ENCODE results near the gene SEMA3F. TPM values are rescaled to one million over a fixed set of nuclear protein-coding genes. Genes with fewer than 3 reads are reported as not detected.
A peak's percentile ranks its signal among the peaks of the same experiment; 100 is the strongest.

The SEMA3F gene
- total RNA-seq, 2 experiments from 2014 or later, result not detected

GRCh38 chr3:50194903-50195500 lies 39.9 kb downstream of the SEMA3F start:
- no peak for DNase-seq
- Mint-ChIP-seq H3K9me3 (no peaks in the 10 kb centered on the region), H3K27me3 (peaks cover 19% of the 10 kb centered on the region), H3K27ac (peak overlapping the region; percentile 50), H3K4me1 (peaks cover 9% of the 10 kb centered on the region), H3K36me3 (ENCODE audit: low read depth) (no peaks in the 10 kb centered on the region), H3K4me3 (peak overlapping the region; percentile 30)
- ChIA-PET CTCF (interaction anchor here (0.8 to 5.2 kb wide), 27 partner anchors 9 to 153 kb away, joined by 3 to 175 read pairs (median 5); partner anchors contain the start of genes GNAI2, HYAL3, IFRD2 and LSMEM2), POLR2A (no interaction called here)

GRCh38 chr3:50195501-50196252 lies 40.6 kb downstream of the SEMA3F start:
- H3K27me3 Mint-ChIP-seq, result peaks cover 19% of the 10 kb centered on the region
- ChIA-PET POLR2A (interaction anchor here (0.5 kb wide), 1 partner anchor 77 kb away, joined by 6 read pairs; no protein-coding TSS in a partner anchor), CTCF (interaction anchor here (0.9 to 5.2 kb wide), 13 partner anchors 8 to 97 kb away, joined by 3 to 175 read pairs (median 4); partner anchors contain the start of genes GNAI2, IFRD2 and SLC38A3)
- H3K27ac Mint-ChIP-seq, result no peak overlapping the region
- H3K36me3 Mint-ChIP-seq (ENCODE audit: low read depth), result no peaks in the 10 kb centered on the region
- H3K9me3 Mint-ChIP-seq, result no peaks in the 10 kb centered on the region
- peaks cover 9% of the 10 kb centered on the region for H3K4me1 Mint-ChIP-seq
- DNase-seq, result no peak
- no peak overlapping the region for H3K4me3 Mint-ChIP-seq

GRCh38 chr3:50196253-50196801 lies 41.2 kb downstream of the SEMA3F start:
- Mint-ChIP-seq H3K36me3 (ENCODE audit: low read depth) (no peaks in the 10 kb centered on the region), H3K4me1 (peaks cover 9% of the 10 kb centered on the region), H3K9me3 (no peaks in the 10 kb centered on the region), H3K4me3 (no peak overlapping the region), H3K27me3 (peaks cover 23% of the 10 kb centered on the region), H3K27ac (no peak overlapping the region)
- POLR2A ChIA-PET, result no interaction called here
- DNase-seq, result no peak
- CTCF ChIA-PET, result interaction anchor here (1.3 to 5.2 kb wide), 3 partner anchors 15 to 50 kb away, joined by 3 to 175 read pairs (median 18); no protein-coding TSS in a partner anchor

- peaks cover 2% of the 10 kb centered on the region for H3K4me1 Mint-ChIP-seq
- H3K27me3 Mint-ChIP-seq, result peaks cover 47% of the 10 kb centered on the region
- CTCF ChIA-PET, result interaction anchor here (1.7 to 3.8 kb wide), 5 partner anchors 7 to 73 kb away, joined by 4 to 22 read pairs (median 13); no protein-coding TSS in a partner anchor
- no peak overlapping the region for H3K4me3 Mint-ChIP-seq
- H3K27ac Mint-ChIP-seq, result no peak overlapping the region
- no peaks in the 10 kb centered on the region for H3K36me3 Mint-ChIP-seq (ENCODE audit: low read depth)
- no peak for DNase-seq
- H3K9me3 Mint-ChIP-seq, result no peaks in the 10 kb centered on the region
- POLR2A ChIA-PET, result no interaction called here
Measured at GRCh38 chr3:50201573-50202315, 46.6 kb downstream of the SEMA3F start.

GRCh38 chr3:50202353-50203112 lies 47.4 kb downstream of the SEMA3F start:
- ChIA-PET POLR2A (no interaction called here), CTCF (interaction anchor here (1.0 to 3.8 kb wide), 8 partner anchors 8 to 166 kb away, joined by 3 to 22 read pairs (median 5); no protein-coding TSS in a partner anchor)
- H3K27me3 Mint-ChIP-seq, result peaks cover 48% of the 10 kb centered on the region
- H3K36me3 Mint-ChIP-seq (ENCODE audit: low read depth), result no peaks in the 10 kb centered on the region
- H3K4me3 Mint-ChIP-seq, result no peak overlapping the region
- DNase-seq, result no peak
- H3K27ac Mint-ChIP-seq, result no peak overlapping the region
- no peaks in the 10 kb centered on the region for H3K9me3 Mint-ChIP-seq
- peaks cover 2% of the 10 kb centered on the region for H3K4me1 Mint-ChIP-seq

- peaks cover 51% of the 10 kb centered on the region for H3K27me3 Mint-ChIP-seq
- peaks cover 2% of the 10 kb centered on the region for H3K4me1 Mint-ChIP-seq
- H3K36me3 Mint-ChIP-seq (ENCODE audit: low read depth), result no peaks in the 10 kb centered on the region
- ChIA-PET CTCF (interaction anchor here (0.5 to 3.8 kb wide), 13 partner anchors 9 to 184 kb away, joined by 3 to 22 read pairs (median 4); partner anchors contain the start of gene GNAI2), POLR2A (interaction anchor here (0.7 kb wide), 1 partner anchor 18 kb away, joined by 3 read pairs; no protein-coding TSS in a partner anchor)
- no peak overlapping the region for H3K4me3 Mint-ChIP-seq
- no peak overlapping the region for H3K27ac Mint-ChIP-seq
- no peak for DNase-seq
- no peaks in the 10 kb centered on the region for H3K9me3 Mint-ChIP-seq
Measured at GRCh38 chr3:50203113-50203808, 48.1 kb downstream of the SEMA3F start.

- peaks cover 51% of the 10 kb centered on the region for H3K27me3 Mint-ChIP-seq
- H3K9me3 Mint-ChIP-seq, result no peaks in the 10 kb centered on the region
- H3K4me3 Mint-ChIP-seq, result no peak overlapping the region
- peaks cover 2% of the 10 kb centered on the region for H3K4me1 Mint-ChIP-seq
- H3K27ac Mint-ChIP-seq, result no peak overlapping the region
- H3K36me3 Mint-ChIP-seq (ENCODE audit: low read depth), result no peaks in the 10 kb centered on the region
- ChIA-PET CTCF (interaction anchor here (0.5 to 3.8 kb wide), 12 partner anchors 10 to 185 kb away, joined by 3 to 22 read pairs (median 4); partner anchors contain the start of genes GNAI2 and GNAT1), POLR2A (interaction anchor here (0.7 kb wide), 1 partner anchor 18 kb away, joined by 3 read pairs; no protein-coding TSS in a partner anchor)
- no peak for DNase-seq
Measured at GRCh38 chr3:50203809-50204803, 49.0 kb downstream of the SEMA3F start.

- Mint-ChIP-seq H3K27me3 (peaks cover 48% of the 10 kb centered on the region), H3K4me3 (no peak within 1 kb of the TSS), H3K4me1 (peaks cover 2% of the 10 kb centered on the region), H3K27ac (no peak within 1 kb of the TSS), H3K9me3 (no peaks in the 10 kb centered on the region), H3K36me3 (ENCODE audit: low read depth) (no peaks in the 10 kb centered on the region)
- CTCF ChIA-PET, result interaction anchor here (1.3 to 3.8 kb wide), 4 partner anchors 11 to 31 kb away, joined by 4 to 22 read pairs (median 4); partner anchors contain the start of genes GNAI2 and GNAT1
- DNase-seq, result no peak
- POLR2A ChIA-PET, result no interaction called here
Measured at GRCh38 chr3:50204804-50205412, 49.8 kb downstream of the SEMA3F start, which contains the start of gene SLC38A3. Gene SLC38A3 (plus strand): TSS chr3:50205271. CDS start chr3:50214200, 8,929 bp downstream.

- POLR2A ChIA-PET, result no interaction called here
- Mint-ChIP-seq H3K36me3 (ENCODE audit: low read depth) (no peaks in the 10 kb centered on the region), H3K4me3 (no peak overlapping the region)
Measured at GRCh38 chr3:50205413-50206276, 50.5 kb downstream of the SEMA3F start.

More at GRCh38 chr3:50205413-50206276, 50.5 kb downstream of the SEMA3F start:
- Mint-ChIP-seq H3K27ac (no peak overlapping the region), H3K4me1 (peaks cover 2% of the 10 kb centered on the region), H3K9me3 (no peaks in the 10 kb centered on the region), H3K27me3 (peaks cover 48% of the 10 kb centered on the region)
- CTCF ChIA-PET, result interaction anchor here (0.5 to 3.8 kb wide), 7 partner anchors 11 to 1961 kb away, joined by 3 to 22 read pairs (median 4); partner anchors contain the start of gene GNAT1
- DNase-seq, result peak; percentile 42
